WERI-Rb-1 (cell line): ENCODE data around the gene RARRES2.

Source experiments
- DNase-seq: peaks from one replicate; pipeline ENCODE4 v3.0.0-alpha.2; 2020
- H3K27ac ChIP-seq: fragments of 250-450 bp; sonication (Bioruptor Pico); 2 replicates; pipeline ENCODE4 v1.5.1; 2020; ENCODE audit warnings: mild to moderate bottlenecking, moderate library complexity
- H3K27me3 ChIP-seq: fragments of 250-450 bp; sonication (Bioruptor Pico); 2 replicates; pipeline ENCODE4 v1.5.1; 2021; ENCODE audit warnings: mild to moderate bottlenecking, low read depth, moderate library complexity; ENCODE audit not compliant: insufficient read depth, severe bottlenecking
- H3K36me3 ChIP-seq: fragments of 250-450 bp; sonication (Bioruptor Pico); 2 replicates; pipeline ENCODE4 v1.5.1; 2020; ENCODE audit warnings: mild to moderate bottlenecking, moderate library complexity
- H3K4me3 ChIP-seq: 2 replicates; pipeline ENCODE4 v1.5.1; 2011; ENCODE audit warnings: low read depth, mild to moderate bottlenecking, control low read depth, low read length
- H3K9me3 ChIP-seq: fragments of 250-450 bp; sonication (Bioruptor Pico); 2 replicates; pipeline ENCODE4 v1.5.1; 2021; ENCODE audit warnings: mild to moderate bottlenecking, moderate library complexity; ENCODE audit not compliant: severe bottlenecking
- TF ChIP-seq, protein P1 (sequence below): IDR thresholded peaks from 2 replicates; pipeline ENCODE4 v1.5.1; 2011; ENCODE audit warnings: low read depth, mild to moderate bottlenecking, control low read depth, inconsistent platforms, low read length

RARRES2 gene

DNA sequence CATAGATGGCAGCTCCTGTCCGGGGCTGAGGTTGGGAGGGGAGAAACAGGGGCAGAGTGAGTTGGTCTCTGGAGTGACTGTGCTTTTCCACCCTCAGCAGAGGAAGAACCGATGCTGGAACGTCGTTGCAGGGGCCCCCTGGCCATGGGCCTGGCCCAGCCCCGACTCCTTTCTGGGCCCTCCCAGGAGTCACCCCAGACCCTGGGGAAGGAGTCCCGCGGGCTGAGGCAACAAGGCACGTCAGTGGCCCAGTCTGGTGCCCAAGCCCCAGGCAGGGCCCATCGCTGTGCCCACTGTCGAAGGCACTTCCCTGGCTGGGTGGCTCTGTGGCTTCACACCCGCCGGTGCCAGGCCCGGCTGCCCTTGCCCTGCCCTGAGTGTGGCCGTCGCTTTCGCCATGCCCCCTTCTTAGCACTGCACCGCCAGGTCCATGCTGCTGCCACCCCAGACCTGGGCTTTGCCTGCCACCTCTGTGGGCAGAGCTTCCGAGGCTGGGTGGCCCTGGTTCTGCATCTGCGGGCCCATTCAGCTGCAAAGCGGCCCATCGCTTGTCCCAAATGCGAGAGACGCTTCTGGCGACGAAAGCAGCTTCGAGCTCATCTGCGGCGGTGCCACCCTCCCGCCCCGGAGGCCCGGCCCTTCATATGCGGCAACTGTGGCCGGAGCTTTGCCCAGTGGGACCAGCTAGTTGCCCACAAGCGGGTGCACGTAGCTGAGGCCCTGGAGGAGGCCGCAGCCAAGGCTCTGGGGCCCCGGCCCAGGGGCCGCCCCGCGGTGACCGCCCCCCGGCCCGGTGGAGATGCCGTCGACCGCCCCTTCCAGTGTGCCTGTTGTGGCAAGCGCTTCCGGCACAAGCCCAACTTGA lies 29.9 kb upstream of the RARRES2 start:
- Histone ChIP-seq H3K4me3 (no peak overlapping the region), H3K27me3 (no peaks in the 10 kb centered on the region), H3K36me3 (peaks cover 64% of the 10 kb centered on the region), H3K9me3 (no peaks in the 10 kb centered on the region), H3K27ac (no peak overlapping the region)
- DNase-seq = no peak
- TF ChIP-seq, protein P1, sequence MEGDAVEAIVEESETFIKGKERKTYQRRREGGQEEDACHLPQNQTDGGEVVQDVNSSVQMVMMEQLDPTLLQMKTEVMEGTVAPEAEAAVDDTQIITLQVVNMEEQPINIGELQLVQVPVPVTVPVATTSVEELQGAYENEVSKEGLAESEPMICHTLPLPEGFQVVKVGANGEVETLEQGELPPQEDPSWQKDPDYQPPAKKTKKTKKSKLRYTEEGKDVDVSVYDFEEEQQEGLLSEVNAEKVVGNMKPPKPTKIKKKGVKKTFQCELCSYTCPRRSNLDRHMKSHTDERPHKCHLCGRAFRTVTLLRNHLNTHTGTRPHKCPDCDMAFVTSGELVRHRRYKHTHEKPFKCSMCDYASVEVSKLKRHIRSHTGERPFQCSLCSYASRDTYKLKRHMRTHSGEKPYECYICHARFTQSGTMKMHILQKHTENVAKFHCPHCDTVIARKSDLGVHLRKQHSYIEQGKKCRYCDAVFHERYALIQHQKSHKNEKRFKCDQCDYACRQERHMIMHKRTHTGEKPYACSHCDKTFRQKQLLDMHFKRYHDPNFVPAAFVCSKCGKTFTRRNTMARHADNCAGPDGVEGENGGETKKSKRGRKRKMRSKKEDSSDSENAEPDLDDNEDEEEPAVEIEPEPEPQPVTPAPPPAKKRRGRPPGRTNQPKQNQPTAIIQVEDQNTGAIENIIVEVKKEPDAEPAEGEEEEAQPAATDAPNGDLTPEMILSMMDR = no peak

DNA sequence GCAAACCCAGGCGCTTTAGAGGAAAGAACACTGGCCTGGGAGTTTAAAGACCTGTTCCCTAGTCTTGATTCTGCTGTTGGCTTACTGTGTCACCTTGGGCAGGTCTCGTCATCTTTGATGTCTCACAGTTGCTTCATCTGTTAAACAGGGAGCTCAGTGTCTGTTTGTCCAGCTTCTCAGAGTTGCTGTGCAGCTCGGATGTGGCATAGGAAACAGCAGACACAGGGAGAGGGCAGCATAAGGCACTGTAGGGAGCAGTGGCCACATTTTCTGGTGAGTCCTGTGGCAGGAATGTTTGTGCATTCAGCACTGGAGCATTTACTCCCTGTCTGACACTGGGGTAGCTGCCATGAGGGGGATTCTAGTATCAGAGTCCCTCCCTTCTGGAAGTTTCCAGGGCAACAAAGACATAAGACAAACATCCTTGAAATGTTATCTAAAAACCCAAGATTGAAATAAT lies 29.2 kb upstream of the RARRES2 start:
- Histone ChIP-seq H3K4me3 (no peak overlapping the region), H3K27me3 (no peaks in the 10 kb centered on the region), H3K9me3 (no peaks in the 10 kb centered on the region), H3K27ac (peak overlapping the region; percentile 98), H3K36me3 (peaks cover 64% of the 10 kb centered on the region)
- TF ChIP-seq, protein P1 = no peak
- DNase-seq = no peak

DNA sequence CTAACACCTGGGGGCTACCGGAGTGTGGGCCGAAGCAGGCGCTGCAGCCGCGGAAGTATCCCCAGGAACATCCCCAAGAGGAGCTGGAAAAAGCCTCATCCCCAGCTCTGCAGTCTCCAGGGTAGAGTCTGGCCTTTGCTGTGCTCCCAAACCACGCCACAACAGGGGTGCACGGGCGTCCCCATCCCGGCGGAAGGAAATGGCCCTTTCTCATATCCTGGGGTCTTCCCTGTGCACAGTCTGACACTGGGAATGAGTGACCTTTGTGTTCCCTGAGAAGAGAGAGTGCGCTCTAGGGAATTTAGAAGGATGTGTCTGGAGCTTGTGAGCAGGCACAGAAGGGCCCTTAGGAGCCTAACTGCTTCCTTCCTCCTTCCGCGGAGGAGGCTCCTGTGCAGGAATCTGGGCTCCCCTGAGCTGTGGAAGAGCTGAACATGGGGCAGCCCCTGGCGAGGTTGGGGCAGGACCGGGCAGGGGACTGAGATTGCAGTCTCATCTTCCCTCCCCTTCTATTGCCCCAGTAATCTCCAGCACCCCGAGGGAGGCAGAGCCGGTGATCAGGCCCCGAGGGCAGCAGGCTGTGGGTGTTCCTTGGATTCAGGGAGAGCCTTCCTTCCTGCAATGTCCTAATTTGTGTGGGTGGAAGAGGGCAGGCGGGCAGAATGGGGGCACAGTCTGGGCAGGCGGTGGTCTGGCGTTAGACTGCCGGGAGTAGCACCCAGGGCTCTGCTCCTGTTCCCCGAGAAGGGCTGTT lies 28.5 kb upstream of the RARRES2 start:
- Histone ChIP-seq H3K9me3 (no peaks in the 10 kb centered on the region), H3K27ac (peak overlapping the region; percentile 98), H3K4me3 (peak overlapping the region; percentile 69), H3K27me3 (no peaks in the 10 kb centered on the region), H3K36me3 (peaks cover 60% of the 10 kb centered on the region)
- TF ChIP-seq, protein P1 = no peak
- DNase-seq = no peak

DNA sequence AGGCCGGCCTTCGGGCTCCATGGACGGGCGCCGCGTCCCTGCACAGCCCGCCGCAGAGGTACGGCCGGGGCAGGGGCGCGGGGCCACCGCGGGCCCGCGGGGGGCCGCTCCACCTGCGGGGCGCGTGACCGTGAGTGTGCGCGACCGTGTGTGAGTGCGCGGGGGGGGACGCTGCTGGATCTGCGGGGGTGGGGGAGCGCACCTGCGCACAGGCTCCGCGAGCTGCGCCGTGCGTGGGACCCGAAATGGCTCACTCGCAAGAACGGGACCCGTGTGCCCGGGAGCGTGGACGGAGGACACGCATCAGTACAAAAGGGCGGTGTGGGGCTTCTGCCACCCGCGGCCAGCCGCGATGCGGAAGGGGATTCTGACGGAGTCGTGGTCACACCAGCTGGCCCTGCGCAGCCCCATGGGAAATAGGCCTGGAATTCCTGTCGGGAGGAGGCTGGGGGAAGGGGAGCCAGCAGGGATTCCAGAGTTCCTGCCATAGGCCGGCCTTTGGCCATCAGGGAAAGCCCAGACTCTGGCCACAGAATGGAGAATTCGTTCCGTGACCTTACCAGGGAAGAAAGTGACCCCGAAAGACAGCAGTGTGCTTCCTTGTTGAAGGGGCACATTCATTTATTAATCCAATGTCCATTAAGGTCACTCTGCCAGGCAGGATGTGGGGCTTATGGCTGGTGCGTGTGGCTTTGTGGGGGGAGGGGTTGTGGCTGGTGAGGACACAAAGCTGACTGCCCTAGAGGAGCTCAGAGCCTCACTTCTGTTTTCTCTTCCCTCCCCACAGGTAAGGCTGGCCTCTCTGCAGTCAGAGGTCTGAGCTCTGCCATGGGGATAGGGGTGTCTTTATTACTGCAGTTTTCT lies 27.7 kb upstream of the RARRES2 start:
- H3K9me3 ChIP-seq = no peaks in the 10 kb centered on the region
- peak; percentile 89 for DNase-seq
- TF ChIP-seq, protein P1 = no peak
- peaks cover 52% of the 10 kb centered on the region for H3K36me3 ChIP-seq
- H3K27me3 ChIP-seq = no peaks in the 10 kb centered on the region
- H3K4me3 ChIP-seq = peak overlapping the region; percentile 69
- peak overlapping the region; percentile 98 for H3K27ac ChIP-seq

DNA sequence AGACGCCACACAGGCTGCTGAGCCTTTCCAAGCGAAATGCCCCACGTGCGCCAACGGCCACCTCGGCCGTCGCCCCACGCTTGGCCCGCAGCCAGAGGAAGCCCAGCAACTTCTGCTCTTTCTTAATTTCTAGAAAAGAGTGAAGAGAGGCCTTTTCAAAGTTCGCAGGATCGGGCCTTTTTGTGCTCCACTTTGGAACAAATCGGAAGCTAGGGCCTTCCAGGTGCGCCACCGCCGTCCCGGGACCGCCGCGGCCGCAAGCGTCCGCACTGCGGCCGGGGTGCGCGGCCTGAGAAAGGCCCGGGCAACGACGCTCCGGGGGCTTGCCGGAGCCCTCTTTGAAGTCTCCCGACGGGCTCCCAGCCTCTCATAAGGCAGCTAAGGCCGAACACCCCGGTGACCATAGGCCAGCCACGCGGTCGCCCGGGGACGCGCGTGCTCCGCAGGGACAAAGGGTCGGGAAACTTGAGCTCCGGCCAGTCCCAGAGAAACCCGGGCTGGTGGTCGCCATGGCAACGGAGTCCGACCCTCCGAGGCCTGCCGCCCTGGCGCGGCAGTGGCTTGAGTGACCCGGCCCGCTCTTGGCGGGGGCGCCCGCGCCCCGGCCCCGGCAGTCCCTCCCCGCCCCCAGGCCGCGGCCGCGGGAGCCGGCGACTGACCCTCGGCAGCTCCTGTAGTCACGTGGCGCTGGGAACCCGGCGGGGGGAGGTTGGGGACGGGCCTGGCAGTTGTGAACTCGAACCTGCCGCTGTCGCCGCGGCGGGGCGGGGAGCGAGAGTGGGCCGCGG lies 26.9 kb upstream of the RARRES2 start, which contains the start of gene REPIN1:
Gene REPIN1 (plus strand): TSS at position 727 of the 788 bp plus-strand sequence. CDS start 890 bp downstream, outside the sequence.
- TF ChIP-seq, protein P1 = no peak
- Histone ChIP-seq H3K36me3 (peaks cover 44% of the 10 kb centered on the region), H3K27me3 (no peaks in the 10 kb centered on the region), H3K9me3 (no peaks in the 10 kb centered on the region), H3K4me3 (peak within 1 kb of the TSS; percentile 69), H3K27ac (peak within 1 kb of the TSS; percentile 98)
- peak; percentile 96 for DNase-seq
